ENCODE data around the gene NINJ1.

- TF ChIP-seq POLR2AphosphoS5 (IDR thresholded peaks at IDR 0.05) (no peak), POLR2A (IDR thresholded peaks at IDR 0.05) (no peak), CTCF (IDR thresholded peaks at IDR 0.05) (no peak), EP300 (IDR thresholded peaks at IDR 0.05) (no peak)
These were observed 15.9 kb downstream of the NINJ1 start for GRCh38 chr9:93117924-93118862.
